Breast epithelium (tissue), 4 donors: ENCODE data around the gene SLIRP. TPM values are rescaled to one million over a fixed set of nuclear protein-coding genes. Genes with fewer than 3 reads are reported as not detected.

Experiments
- DNase-seq, 2 donors: peaks; one replicate each; pipeline ENCODE4 v3.0.0-alpha.2; 2019; ENCODE audit warnings: low spot score in 2 of 2
- H3K27ac ChIP-seq, 2 donors: fragments of 200-600 bp; sonication (generic) in 1 of 2; one replicate each; pipeline ENCODE4 v1.5.1; 2016 to 2019; ENCODE audit warnings: mild to moderate bottlenecking in 1 of 2
- H3K27me3 ChIP-seq, 2 donors: fragments of 200-600 bp; sonication (generic) in 1 of 2; one replicate each; pipeline versions ENCODE4 v1.5.1 to v1.6.0; 2017 to 2019; ENCODE audit warnings: control low read depth in 1 of 2, mild to moderate bottlenecking in 1 of 2
- H3K36me3 ChIP-seq: fragments of 200-600 bp; one replicate; pipeline ENCODE4 v1.5.1; 2019
- H3K4me1 ChIP-seq, 2 donors: fragments of 200-600 bp; sonication (generic); one replicate each; pipeline ENCODE4 v1.5.1; 2016 to 2019; ENCODE audit warnings: control low read depth in 1 of 2
- H3K4me3 ChIP-seq, 3 donors: fragments of 200-600 bp; sonication (generic); 1 replicate in 2 of 3; 2 replicates in 1 of 3; pipeline ENCODE4 v1.5.1; 2016 to 2019; ENCODE audit warnings: mild to moderate bottlenecking in 3 of 3, moderate library complexity in 2 of 3
- H3K9me3 ChIP-seq, 2 donors: fragments of 200-600 bp; sonication (generic) in 1 of 2; one replicate each; pipeline ENCODE4 v1.5.1; 2016 to 2019; ENCODE audit warnings: control low read depth in 1 of 2
- POLR2A ChIP-seq: fragments of 450-650 bp; IDR thresholded peaks from one replicate; pipeline ENCODE4 v1.6.1; 2016; ENCODE audit warnings: antibody characterized with exemption, mild to moderate bottlenecking, moderate library complexity
- POLR2AphosphoS5 ChIP-seq, 3 donors: sonication (generic); formaldehyde crosslinking; IDR thresholded peaks; one replicate each; pipeline ENCODE4 v1.6.1; 2017; ENCODE audit warnings: antibody characterized with exemption in 3 of 3
- intact Hi-C: fragments of 100-400 bp; cut with DNase I; formaldehyde crosslinking; loops from one replicate; pipeline ENCODE4 v1.15.1; 2023; ENCODE audit warnings: low total_unique reads
- total RNA-seq, 3 donors: library from RNA; depleted of rRNA; stranded (reverse); fragments of >200 nt; gene quantifications; one replicate each; pipeline ENCODE4 v1.1.0, GENCODE V29; 2016
- TF ChIP-seq, protein P1 (sequence below), 3 donors: fragments of 450-650 bp; IDR thresholded peaks; one replicate each; pipeline ENCODE4 v1.5.1; 2016 to 2017; ENCODE audit warnings: antibody characterized with exemption in 3 of 3, mild to moderate bottlenecking in 3 of 3, moderate library complexity in 3 of 3

The SLIRP gene
- total RNA-seq, 3 donors from 2014 or later: 101 to 156 (median 153) TPM

GRCh38 chr14:77714926-77715325, 7.0 kb downstream of the SLIRP start:
- Histone ChIP-seq H3K27ac (no peak overlapping the region), H3K27me3 (no peaks in the 10 kb centered on the region), H3K9me3 (no peaks in the 10 kb centered on the region), H3K4me3 (no peak overlapping the region), H3K4me1 (no peaks in the 10 kb centered on the region), H3K36me3 (no peaks in the 10 kb centered on the region)
- no peak for DNase-seq
- intact Hi-C loops: no loop called here
- TF ChIP-seq POLR2A (no peak), POLR2AphosphoS5 (IDR thresholded peaks at IDR 0.05) (no peak)
- TF ChIP-seq, protein P1, sequence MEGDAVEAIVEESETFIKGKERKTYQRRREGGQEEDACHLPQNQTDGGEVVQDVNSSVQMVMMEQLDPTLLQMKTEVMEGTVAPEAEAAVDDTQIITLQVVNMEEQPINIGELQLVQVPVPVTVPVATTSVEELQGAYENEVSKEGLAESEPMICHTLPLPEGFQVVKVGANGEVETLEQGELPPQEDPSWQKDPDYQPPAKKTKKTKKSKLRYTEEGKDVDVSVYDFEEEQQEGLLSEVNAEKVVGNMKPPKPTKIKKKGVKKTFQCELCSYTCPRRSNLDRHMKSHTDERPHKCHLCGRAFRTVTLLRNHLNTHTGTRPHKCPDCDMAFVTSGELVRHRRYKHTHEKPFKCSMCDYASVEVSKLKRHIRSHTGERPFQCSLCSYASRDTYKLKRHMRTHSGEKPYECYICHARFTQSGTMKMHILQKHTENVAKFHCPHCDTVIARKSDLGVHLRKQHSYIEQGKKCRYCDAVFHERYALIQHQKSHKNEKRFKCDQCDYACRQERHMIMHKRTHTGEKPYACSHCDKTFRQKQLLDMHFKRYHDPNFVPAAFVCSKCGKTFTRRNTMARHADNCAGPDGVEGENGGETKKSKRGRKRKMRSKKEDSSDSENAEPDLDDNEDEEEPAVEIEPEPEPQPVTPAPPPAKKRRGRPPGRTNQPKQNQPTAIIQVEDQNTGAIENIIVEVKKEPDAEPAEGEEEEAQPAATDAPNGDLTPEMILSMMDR (IDR thresholded peaks at IDR 0.05): no peak

- no peaks in the 10 kb centered on the region for H3K27me3 ChIP-seq
- no peaks in the 10 kb centered on the region for H3K9me3 ChIP-seq
- no peaks in the 10 kb centered on the region for H3K4me1 ChIP-seq
- H3K4me3 ChIP-seq: no peak overlapping the region
- intact Hi-C loops: no loop called here
- no peaks in the 10 kb centered on the region for H3K36me3 ChIP-seq
- no peak for DNase-seq
- TF ChIP-seq, protein P1 (IDR thresholded peaks at IDR 0.05): no peak
- no peak for TF ChIP-seq POLR2AphosphoS5 (IDR thresholded peaks at IDR 0.05)
- no peak for TF ChIP-seq POLR2A
- no peak overlapping the region for H3K27ac ChIP-seq
These were observed 9.9 kb downstream of the SLIRP start for GRCh38 chr14:77717608-77718305.

GRCh38 chr14:77721437-77721836, 13.5 kb downstream of the SLIRP start:
- intact Hi-C loops: no loop called here
- H3K27ac ChIP-seq: no peak overlapping the region
- H3K4me1 ChIP-seq: no peaks in the 10 kb centered on the region
- H3K4me3 ChIP-seq: no peak overlapping the region
- no peaks in the 10 kb centered on the region for H3K36me3 ChIP-seq
- DNase-seq: no peak
- TF ChIP-seq POLR2A: no peak
- TF ChIP-seq, protein P1 (IDR thresholded peaks at IDR 0.05): no peak
- TF ChIP-seq POLR2AphosphoS5 (IDR thresholded peaks at IDR 0.05): no peak
- no peaks in the 10 kb centered on the region for H3K9me3 ChIP-seq
- no peaks in the 10 kb centered on the region for H3K27me3 ChIP-seq

DNA sequence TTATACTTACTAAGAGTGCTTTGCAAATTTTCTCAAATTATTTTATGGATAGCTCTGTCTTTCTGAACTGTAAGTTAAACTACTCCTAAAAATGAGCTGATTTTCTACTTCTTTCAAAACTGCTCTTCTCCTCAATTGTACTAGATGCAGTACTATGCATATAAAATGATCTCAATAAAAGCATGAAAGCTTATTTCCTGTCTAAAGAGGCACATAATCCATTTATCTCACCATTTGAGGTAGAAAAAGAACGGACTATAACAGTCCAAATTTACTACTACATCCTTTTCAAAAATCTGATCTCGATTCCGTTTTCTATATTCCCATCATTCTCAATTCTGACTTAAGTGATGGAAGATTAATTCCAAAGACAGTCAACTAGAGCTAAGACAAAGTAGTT, 14.4 kb downstream of the SLIRP start:
- no peaks in the 10 kb centered on the region for H3K36me3 ChIP-seq
- intact Hi-C loops: no loop called here

DNA sequence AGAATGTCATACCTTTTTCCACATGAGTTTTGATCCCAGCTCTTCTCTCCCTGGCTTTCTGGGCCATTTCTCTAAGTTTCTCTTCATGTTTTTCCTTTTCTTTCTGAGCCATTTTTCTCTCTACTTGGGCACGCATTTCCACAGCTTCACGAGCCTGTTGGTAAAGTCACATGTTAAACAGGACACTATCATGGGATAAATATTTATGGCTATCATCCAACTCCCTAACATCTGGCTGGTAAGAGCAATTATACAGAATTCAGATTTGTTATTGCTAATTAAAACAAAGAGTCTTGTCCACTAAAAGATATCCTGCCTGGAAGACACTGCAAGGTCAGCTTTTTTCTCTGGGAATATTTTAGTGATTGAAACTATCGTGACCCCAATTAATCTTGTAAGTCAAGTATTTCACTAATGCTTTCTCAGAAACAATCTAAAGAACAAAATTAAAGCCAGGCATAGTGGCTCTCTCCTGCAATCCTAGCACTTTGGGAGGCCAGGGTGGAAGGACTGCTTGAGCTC, 23.1 kb downstream of the SLIRP start:
- no peak for TF ChIP-seq POLR2AphosphoS5 (IDR thresholded peaks at IDR 0.05)
- TF ChIP-seq, protein P1 (IDR thresholded peaks at IDR 0.05): no peak
- no peak for DNase-seq

More for the DNA sequence above, 14.4 kb downstream of the SLIRP start:
- DNase-seq: no peak
- Histone ChIP-seq H3K9me3 (no peaks in the 10 kb centered on the region), H3K4me3 (no peak overlapping the region), H3K4me1 (no peaks in the 10 kb centered on the region), H3K27ac (no peak overlapping the region), H3K27me3 (no peaks in the 10 kb centered on the region)
- TF ChIP-seq, protein P1 (IDR thresholded peaks at IDR 0.05): no peak
- TF ChIP-seq POLR2AphosphoS5 (IDR thresholded peaks at IDR 0.05): no peak
- TF ChIP-seq POLR2A: no peak

More for the DNA sequence above, 23.1 kb downstream of the SLIRP start:
- Histone ChIP-seq H3K36me3 (peaks cover 7% of the 10 kb centered on the region), H3K4me1 (no peaks in the 10 kb centered on the region), H3K27me3 (no peaks in the 10 kb centered on the region), H3K9me3 (no peaks in the 10 kb centered on the region), H3K27ac (no peak overlapping the region), H3K4me3 (no peak overlapping the region)
- intact Hi-C loops: no loop called here
